ENCODE measurements around the gene POLR3H.
"Not testable (repeated sequence)": the region's sequence is repeated elsewhere in the genome, so short reads cannot be mapped to it uniquely, and the experiment has no call there.

POLR3H gene

DNA sequence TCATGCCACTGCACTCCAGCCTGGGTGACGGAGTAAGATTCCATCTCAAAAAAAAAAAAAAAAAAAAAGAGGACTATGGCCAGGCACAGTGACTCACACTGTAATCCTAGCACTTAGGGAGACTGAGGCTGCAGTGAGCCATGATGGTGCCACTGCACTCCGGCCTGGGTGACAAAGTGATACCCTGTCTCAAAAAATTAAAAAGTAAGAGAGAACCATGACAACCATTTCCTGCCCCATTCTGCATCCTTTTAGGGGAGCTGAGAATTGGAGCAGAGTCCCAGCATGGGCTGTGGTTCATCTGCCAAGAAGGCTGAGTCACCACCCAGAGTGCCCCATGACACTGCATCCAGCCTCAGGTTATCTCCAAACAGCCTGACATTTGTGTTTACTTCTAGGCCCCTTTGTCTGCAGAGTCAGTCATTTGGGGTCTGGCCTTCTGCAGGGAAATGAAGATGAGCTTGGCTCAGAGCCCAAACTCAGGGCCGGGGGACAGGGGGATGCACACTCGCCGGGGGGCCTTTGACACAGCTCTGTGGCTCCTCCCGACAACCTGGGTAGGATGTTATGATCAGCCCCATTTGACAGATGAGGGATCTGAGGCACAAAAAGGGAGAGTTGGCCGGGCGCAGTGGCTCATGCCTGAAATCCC is 21.3 kb upstream of the POLR3H start:
- no peak for DNase-seq

DNA sequence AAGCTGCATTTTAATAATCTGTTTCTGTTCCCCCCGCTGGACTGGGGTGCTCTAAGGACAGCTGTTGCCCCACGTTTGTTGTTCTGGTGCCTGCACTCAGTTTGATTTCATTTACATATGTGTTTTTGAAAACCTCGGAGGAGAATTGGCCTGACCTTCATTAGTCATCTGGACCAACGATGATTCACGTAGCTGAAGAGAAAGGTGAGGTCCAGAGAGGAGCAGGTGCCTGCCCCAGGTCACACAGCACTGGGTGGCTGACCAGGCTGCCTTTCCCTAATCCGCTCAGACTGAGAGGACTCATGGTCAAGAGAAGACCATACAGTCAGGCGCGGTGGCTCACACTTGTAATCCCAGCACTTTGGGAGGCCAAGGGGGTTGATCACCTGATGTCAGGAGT is 20.3 kb upstream of the POLR3H start:
- DNase-seq: no peak

DNA sequence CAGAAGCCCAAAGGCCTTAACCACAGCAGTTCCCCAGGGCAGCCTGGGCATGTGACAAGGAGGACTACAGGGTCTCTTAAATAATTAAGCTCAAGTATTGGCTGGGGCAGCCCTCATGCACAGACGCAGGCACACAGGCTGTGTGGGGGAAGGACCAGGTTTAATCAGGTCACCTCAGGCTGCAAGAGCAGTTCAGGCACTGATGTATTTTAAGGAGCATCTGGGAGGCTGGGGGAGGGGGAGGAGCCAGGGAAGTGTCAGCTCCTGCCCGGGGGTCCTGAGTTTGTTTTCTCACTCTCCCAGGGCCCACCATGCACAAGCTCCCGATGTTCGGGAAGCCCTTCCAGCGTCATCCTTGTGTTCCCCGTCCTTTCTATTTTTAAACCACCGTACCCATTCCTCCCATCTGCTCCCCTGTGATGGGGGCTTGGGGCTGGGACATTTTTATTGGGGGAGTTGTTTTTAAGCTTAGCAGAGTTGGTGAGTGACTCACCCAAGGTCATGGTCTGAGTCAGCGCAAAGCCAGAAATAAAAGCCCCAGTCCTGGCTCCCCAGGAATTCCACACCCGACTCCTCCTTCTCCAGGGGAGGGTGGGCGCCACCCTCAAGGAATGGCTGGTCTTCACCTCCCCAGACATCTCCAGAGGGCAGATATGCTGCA is 18.9 kb upstream of the POLR3H start:
- peak in 1 of 56 donors; percentile 65 for DNase-seq

DNA sequence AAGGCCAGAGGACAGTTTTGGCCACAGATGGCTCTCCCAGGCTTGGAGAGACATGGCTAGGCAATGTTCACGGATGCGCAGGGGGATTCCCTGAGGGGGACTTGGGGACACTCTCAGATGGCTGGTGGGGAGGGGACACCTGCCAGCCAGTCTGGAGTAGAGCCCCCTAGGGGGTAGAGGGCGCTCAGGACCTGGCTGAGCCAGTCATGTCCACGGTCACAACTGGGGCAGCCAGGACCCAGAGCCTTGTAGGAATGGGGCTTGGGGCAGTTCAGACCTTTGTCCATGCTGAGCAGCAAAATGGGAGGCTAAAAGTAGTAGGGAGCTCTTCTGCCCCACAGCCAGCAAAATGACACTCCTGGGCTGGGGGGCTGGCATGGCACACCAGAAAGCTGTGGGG is 18.2 kb upstream of the POLR3H start:
- DNase-seq: no peak

DNA sequence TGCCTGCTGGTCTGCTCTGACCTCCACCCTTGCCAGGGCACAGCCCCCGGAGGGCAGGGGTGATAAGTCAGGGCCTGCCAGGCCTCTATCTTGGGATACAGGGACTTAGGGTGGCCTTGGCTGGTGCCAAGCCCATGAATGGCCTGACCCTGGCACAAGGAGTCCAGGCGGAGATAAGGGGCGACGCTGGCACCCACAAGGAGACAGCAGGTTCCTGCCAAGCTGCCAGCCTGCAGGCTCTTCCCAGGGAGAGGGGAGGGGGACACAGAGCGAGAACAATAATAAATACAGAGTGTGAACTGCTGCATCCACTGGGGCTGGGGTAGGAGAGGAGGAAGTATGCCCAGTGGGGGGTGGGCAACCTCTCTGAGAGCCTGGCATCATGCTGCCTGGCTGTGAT is 17.5 kb upstream of the POLR3H start:
- peak in 1 of 56 donors; percentile 22 for DNase-seq

DNA sequence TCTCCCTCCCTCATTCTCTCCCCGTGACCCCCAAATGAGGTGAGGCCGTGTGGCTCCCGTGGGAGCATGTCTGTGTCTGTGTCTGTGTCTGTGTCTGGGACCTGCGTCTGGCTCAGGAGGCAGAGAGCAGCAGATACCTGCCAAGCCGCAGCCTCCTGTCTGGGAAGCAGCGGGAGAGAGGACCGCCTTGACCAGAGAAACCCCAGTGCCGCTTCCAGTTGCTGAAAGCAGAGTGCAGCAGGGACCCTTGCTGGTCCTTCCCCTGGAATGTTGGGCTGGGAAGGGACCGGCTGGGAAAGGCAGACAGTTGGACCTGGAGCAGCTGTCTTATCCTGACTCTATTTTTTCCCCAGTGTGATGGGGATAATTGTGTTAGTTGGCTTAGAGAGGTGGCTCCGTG is 17.1 kb upstream of the POLR3H start:
- peak in 1 of 56 donors; percentile 38 for DNase-seq

DNA sequence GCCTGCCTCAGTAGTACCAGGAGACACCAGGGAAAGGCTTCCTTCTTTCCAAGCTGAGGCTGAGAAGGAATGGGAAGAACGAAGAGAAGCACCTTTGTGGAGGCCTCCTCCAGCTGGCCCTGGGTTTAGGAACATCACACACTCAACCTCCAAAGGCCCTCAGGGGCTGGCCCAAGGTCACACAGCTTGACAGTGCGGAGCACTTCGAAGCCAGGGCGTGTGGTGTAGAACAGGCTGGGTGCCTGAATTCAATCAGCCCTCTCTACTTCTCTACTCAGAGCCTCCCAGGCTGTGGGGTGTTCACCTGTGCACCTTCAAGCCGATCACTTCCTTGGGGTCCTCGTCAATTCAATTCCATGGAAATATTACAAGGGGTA is 15.8 kb upstream of the POLR3H start:
- DNase-seq: no peak

DNA sequence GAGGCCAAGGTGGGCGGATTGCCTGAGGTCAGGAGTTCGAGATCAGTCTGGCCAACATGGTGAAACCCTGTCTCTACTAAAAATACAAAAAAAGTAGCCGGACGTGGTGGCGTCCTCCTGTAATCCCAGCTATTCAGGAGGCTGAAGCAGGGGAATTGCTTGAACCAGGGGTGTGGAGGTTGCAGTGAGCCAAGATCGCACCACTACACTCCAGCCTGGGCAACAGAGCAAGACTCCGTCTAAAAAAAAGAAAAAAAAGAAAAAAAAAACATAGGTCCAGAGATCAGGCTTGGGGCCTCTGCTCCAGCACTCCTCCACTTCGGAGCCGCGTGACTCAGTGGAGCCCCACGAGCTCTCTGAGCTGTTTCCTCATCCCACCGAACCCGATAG is 14.0 kb upstream of the POLR3H start:
- not testable (repeated sequence) for DNase-seq

DNA sequence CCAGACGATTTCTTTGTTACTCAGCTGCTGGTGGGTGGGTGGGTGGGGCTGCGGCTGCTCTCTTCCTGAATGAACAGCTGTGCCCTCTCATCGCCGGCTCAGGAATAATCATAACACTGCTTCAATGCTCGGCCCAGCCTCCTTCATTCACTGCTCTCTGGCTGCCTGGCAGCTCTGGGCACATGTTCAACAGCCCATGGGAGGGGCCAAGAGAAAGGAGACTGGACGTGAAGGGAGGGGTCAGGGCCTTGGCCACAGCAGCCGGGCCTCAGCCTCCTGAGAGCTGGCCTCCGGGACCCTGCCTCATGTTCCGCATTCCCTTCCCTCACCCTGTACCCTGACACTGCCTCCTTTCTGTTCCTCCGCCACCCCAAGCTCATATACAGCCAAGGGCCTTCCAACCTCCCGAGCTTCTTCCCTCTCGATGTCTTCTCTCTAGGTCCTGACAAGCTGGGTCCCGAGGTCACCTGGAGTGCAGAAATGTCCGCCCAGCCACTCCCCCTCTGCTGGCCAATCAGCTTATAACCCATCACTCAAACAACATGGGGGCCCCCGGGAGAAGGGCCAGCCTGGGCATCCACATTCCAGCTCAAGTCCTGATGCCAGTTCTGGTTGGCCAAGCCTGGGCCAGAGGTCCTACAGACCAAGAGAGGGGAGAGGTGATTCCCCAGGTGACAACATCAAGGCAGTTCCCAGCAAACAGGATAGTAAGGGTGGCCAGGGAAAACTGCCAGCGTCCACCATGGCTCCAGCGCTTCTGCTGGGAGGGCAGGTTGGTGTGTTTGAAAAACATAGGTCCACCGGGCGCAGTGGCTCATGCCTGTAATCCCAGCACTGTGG is 13.4 kb upstream of the POLR3H start:
- peak in 45 of 56 donors; percentile 14 to 80 (median 55) for DNase-seq

DNA sequence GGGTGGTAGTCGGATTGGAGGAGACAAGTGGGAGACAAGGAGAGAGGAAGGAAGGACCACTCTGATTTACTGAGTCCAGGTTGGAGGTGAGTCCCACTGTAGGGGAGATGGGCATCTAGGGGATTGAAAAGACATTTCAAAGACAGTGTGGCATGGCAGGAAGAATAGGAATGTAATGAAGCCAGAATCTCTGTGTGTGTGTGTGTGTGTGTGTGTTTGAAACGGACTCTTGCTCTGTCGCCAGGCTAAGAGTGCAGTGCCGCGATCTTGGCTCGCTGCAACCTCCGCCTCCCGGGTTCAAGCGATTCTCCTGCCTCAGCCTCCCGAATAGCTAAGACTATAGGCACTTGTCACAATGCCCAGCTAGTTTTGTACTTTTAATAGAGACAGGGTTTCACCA is 12.3 kb upstream of the POLR3H start:
- no peak for DNase-seq

DNA sequence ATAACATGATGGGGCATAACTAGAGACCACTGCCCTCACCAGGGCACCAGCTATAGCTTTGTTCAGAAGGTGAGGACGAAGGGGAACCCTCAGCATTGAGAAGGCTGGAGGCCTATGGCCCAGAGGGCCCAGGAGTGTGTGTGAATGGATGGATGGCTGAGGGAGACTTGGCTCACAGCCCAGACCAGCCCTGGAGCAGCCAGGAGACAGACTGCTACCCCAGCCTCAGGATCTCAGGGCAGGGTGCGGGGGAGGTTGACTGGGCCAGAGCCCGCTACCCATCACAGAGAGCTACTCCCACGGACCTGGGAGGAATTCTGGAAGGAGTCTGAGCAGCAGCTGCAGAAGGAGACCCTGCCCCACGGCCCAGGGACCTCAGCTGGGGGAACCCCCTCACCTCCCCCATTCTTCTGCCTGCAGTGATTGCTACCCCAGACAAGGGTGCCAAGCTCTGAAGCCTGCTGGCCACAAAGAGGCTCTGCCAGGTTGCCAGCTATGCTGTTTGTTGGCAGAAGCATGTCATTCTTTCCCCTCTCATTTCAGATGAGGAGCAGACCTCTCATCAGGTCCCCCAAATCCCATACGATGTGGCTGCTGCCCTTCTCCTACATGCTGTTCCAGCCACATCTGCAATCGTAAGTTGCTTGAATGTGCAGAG is 11.2 kb upstream of the POLR3H start:
- peak in 9 of 56 donors; percentile 6 to 50 (median 31) for DNase-seq

DNA sequence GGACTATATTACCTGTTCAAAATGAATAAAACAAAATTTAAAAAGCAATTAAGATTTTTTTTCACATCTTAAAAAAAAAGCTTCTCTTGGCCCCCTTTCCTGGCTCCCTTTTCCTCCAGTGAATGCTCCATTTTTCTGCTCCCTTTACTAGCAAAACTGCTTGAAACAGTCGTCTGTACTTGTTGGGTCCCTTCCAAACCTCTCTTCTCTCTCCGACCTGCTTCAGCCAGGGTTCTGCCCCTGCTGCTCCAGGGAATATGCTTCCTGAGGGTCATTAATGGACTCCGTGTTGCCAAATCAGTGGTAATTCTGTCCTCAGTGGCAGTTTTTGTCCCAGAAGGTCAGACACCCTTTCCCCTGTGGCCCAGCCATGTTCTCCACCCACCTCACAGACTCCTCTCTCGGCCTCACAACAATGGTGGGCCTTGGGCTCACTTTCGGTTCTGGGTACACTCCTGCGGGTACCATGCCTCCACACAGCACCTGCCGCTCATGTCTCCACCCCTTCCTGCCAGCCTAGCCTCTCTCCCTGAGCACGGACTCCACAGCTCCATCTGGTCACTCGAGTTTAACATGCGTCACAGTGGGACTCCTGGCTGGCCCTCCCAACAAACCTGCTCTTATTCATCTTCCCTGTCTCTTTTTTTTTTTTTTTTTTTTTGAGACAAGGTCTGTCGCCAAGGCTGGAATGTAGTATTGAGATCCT is 7.8 kb upstream of the POLR3H start:
- peak in 3 of 56 donors; percentile 22 to 30 (median 25) for DNase-seq

DNA sequence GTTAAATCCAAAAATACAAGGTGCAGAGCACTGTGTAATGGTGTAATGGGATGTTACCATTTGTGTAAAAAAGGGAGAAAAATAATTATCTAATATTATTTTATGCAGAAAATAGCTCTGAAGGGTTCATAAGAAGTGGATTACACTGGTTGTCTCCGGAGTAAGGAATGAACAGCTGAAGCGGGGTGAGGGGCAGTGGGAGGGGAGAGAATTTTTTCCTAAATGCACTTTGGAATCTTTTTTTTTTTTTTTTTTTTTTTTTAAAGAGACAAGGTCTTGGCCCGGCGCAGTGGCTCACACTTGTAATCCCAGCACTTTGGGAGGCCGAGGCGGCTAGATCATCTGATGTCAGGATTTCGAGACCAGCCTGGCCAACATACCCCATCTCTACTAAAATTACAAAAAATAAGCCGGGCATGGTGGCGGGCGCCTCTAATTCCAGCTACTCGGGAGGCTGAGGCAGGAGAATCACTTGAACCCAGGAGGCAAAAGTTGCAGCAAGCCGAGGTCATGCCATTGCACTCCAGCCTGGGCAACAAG is 6.8 kb upstream of the POLR3H start:
- DNase-seq: no peak

DNA sequence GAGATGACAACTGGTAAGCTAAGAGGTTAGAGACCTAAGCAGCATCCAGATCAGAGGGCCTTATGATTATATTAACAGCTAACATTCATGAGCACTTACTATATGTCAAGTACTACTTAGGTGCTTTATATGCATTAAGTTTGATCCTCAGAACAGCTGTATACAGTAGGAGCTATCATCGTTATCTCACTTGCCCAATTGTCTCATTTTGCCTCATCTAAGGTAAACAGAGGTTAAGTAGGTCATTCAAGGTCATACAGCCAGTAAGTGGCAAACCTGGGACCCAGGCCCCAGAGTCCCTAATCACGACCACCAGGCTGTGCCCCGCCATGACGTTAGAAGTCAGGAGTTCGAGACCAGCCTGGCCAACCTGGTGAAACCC is 4.6 kb upstream of the POLR3H start:
- DNase-seq: no peak

DNA sequence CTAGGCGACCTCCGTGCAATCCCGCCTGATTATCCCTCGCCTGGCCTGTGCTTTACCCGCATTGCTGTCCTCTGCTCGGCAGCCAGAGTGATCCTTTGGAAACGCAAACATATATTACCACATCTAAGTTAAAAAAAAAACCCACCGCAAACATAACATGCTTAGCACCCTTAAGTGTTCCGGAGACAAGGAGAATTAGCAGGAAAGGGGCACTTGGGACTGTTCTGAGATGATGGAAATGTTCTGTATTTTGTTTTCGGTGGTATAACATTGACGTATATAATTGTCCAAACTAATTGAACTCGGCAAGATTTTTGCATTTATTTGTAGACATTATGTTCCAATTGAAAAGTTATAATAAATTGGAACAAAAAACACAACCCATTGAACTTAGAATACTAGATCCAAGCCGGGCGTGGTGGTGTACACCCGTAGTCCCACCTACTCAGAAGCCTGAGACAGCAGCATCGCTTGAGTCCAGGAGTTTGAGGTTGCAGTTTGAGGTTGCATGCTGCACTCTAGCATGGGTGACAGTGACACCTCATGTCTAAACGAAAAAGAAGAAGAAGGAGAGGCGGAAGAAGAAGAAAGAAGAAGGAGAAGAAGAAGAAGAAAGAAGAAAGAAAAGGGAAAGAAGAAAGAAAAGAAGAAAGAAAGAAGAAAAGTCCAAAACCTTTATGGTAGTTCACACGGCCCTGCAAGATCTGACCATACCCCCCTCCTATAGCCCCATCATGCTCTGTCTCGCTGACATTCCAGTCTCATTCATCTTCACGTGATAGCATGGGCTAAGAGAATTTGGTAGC is 604 bp upstream of the POLR3H start:
- no peak for DNase-seq

DNA sequence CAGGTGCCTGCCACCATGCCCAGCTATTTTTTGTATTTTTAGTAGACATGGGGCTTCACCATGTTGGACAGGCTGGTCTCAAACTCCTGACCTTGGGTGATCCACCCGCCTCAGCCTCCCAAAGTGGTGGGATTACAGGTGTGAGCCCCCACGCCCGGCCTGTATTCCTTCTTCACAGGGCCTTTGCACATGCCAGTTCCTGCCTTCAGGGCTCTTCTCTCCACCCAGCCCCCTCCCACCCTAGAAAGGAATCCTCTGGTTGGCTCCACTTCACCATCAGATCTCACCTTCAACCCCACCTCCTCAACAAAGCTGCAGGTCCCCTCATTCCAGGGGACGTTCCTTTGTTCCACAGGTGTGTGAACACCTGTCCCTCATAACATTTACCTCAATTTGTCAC is 2.0 kb downstream of the POLR3H start:
- DNase-seq: no peak

DNA sequence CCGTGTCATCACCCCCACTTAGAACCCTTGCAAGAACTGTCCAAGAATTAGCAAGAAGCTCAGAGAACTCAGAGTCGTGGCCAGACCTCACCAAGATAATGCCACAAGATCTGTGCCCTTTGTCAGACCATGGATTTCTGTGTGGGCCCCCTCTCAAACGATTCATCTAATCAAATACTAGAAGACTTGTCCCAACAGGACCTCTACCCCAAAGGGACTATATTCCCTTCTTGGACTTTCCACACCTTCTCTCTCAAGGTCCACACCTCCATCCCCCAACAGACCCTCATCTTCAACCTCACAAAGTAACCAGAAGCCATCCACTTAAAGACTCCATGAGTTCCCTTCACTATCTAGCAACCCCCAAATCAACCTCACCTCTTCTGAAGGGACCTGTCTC is 2.8 kb downstream of the POLR3H start:
- DNase-seq: no peak

DNA sequence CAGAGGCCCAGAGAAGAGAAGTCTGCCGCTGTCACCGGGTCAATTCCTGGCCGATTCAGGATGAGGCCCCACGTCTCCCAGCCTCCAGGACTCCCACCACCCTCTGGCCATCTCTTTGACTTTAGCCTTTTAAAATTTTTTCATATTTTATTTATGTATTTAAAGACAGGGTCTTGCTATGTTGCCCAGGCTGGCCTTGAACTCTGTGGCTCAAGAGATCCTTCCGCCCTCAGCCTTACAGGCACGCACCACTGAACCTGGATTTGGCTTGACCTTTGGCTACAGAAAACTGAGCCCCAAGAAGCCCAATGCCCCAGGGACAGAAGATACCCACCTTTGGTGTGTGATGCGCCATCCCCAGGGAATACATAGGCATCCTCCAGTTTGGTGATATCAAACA is 3.9 kb downstream of the POLR3H start:
- no peak for DNase-seq

DNA sequence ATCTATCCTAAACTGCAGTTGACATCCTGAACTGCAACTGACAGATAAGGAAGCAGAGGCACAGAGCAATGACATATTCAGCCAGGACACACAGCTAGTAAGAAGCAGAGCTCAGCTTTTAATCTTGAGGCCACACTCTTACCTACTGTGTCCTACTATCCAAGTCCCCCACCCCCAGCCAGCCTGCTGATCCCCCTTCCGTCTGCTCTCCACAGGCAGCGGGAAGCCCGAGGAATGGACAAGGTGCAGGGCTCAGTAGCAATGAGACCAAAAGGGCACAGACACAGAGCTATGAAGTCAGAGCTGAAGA is 4.3 kb downstream of the POLR3H start:
- no peak for DNase-seq
